Natural killer cell (primary cell): Measurements from ENCODE around the gene SCFD2. TPM values are rescaled to one million over a fixed set of nuclear protein-coding genes. Genes with fewer than 3 reads are reported as not detected.
"Not testable (repeated sequence)": the region's sequence is repeated elsewhere in the genome, so short reads cannot be mapped to it uniquely, and the experiment has no call there.

Source experiments
- ATAC-seq, 3 donors: fragments of 150-1000 bp in 2 of 3; fragments of 200-7000 bp in 1 of 3; cut with Tn5 transposase; 1 replicate in 1 of 3; 2 replicates in 2 of 3; pipeline ENCODE4 v1.10.0; 2021; ENCODE audit warnings: mild to moderate bottlenecking in 2 of 3, moderate library complexity in 2 of 3
- DNase-seq, 2 donors: peaks; one replicate each; pipeline versions ENCODE4 v3.0.0 to v3.0.0-alpha.2; 2013 to 2021; ENCODE audit warnings: mixed read lengths in 1 of 2
- H3K27ac ChIP-seq: one replicate; pipeline ENCODE4 v1.5.1; 2013; ENCODE audit warnings: mild to moderate bottlenecking, low read length
- H3K27me3 ChIP-seq: one replicate; pipeline ENCODE4 v1.6.1; 2013; ENCODE audit warnings: low read length; ENCODE audit not compliant: control insufficient read depth, insufficient read depth
- H3K36me3 ChIP-seq: one replicate; pipeline ENCODE4 v1.6.1; 2013; ENCODE audit warnings: low read length; ENCODE audit not compliant: control insufficient read depth, insufficient read depth
- H3K4me1 ChIP-seq: one replicate; pipeline ENCODE4 v1.6.1; 2013; ENCODE audit warnings: low read length; ENCODE audit not compliant: control insufficient read depth, insufficient read depth
- H3K4me3 ChIP-seq: one replicate; pipeline ENCODE4 v1.5.1; 2013; ENCODE audit warnings: low read length
- H3K9me3 ChIP-seq: one replicate; pipeline ENCODE4 v1.6.1; 2013; ENCODE audit warnings: low read length; ENCODE audit not compliant: control insufficient read depth, insufficient read depth
- H3K27ac Mint-ChIP-seq, 2 donors: one replicate each; pipeline ENCODE4 v1.8.0; 2022; ENCODE audit warnings: mild to moderate bottlenecking in 2 of 2, mixed read lengths in 2 of 2, moderate library complexity in 1 of 2
- H3K27me3 Mint-ChIP-seq, 2 donors: one replicate each; pipeline ENCODE4 v1.8.0; 2022; ENCODE audit warnings: low read depth in 2 of 2, mixed read lengths in 2 of 2
- H3K36me3 Mint-ChIP-seq: one replicate; pipeline ENCODE4 v1.8.0; 2022; ENCODE audit warnings: mixed read lengths
- H3K4me1 Mint-ChIP-seq, 2 donors: one replicate each; pipeline ENCODE4 v1.8.0; 2022; ENCODE audit warnings: mixed read lengths in 2 of 2
- H3K4me3 Mint-ChIP-seq: one replicate; pipeline ENCODE4 v1.8.0; 2022; ENCODE audit warnings: mild to moderate bottlenecking, moderate library complexity, mixed read lengths
- H3K9me3 Mint-ChIP-seq, 2 donors: one replicate each; pipeline ENCODE4 v1.8.0; 2022; ENCODE audit warnings: mixed read lengths in 2 of 2
- CTCF ChIP-seq: fragments of 200-600 bp; IDR thresholded peaks from one replicate; pipeline ENCODE4 v1.8.0; 2022; ENCODE audit warnings: antibody characterized with exemption
- WGBS: methylation state at CpG from one replicate; pipeline ENCODE4 v1.1.7; 2013; ENCODE audit warnings: missing lambda C conversion rate; ENCODE audit not compliant: insufficient coverage; 5-methylcytosine and 5-hydroxymethylcytosine counted together
- intact Hi-C: fragments of 100-400 bp; cut with micrococcal nuclease; formaldehyde crosslinking; loops from one replicate; pipeline ENCODE4 v1.14.2; 2022
- total RNA-seq, 4 donors: library from RNA; stranded (reverse); fragments of 120-200 nt in 1 of 4; gene quantifications; one replicate each; pipeline versions ENCODE4 v1.2.3 to v1.2.4, GENCODE V29; 2013 to 2022

SCFD2 gene
- total RNA-seq, 3 donors from 2014 or later (not counting 1 experiment from before 2014, with no cell fraction given) = 26.4 to 29.4 (median 28.9) TPM

- no peaks in the 10 kb centered on the region for H3K4me1 ChIP-seq
- no peak for TF ChIP-seq CTCF
- Mint-ChIP-seq H3K27me3 (no peaks in the 10 kb centered on the region), H3K36me3 (no peaks in the 10 kb centered on the region), H3K27ac (no peak overlapping the region), H3K9me3 (no peaks in the 10 kb centered on the region), H3K4me3 (no peak overlapping the region), H3K4me1 (peaks cover 0 to 5% of the 10 kb centered on the region in 2 donors)
- no peaks in the 10 kb centered on the region for H3K27me3 ChIP-seq
- peaks cover 8% of the 10 kb centered on the region for H3K36me3 ChIP-seq
- no peaks in the 10 kb centered on the region for H3K9me3 ChIP-seq
- DNase-seq (no peak), ATAC-seq (no peak)
- intact Hi-C loops = no loop called here
- 95% methylated on average over 3 of the region's 4 CpGs for WGBS
- no peak overlapping the region for H3K27ac ChIP-seq
- no peak overlapping the region for H3K4me3 ChIP-seq
Observed at GRCh38 chr4:53147197-53147596, 218.7 kb downstream of the SCFD2 start.

GRCh38 chr4:53141308-53141707, 224.6 kb downstream of the SCFD2 start:
- H3K4me3 Mint-ChIP-seq = no peak overlapping the region

GRCh38 chr4:53139256-53139655, 226.6 kb downstream of the SCFD2 start:
- DNase-seq, H3K4me3 ChIP-seq, H3K4me1 ChIP-seq, H3K27ac ChIP-seq, H3K4me3 Mint-ChIP-seq, H3K36me3 ChIP-seq, ATAC-seq, H3K27me3 Mint-ChIP-seq, H3K9me3 ChIP-seq, intact Hi-C loops, H3K9me3 Mint-ChIP-seq, H3K36me3 Mint-ChIP-seq, H3K27me3 ChIP-seq, H3K27ac Mint-ChIP-seq: not testable (repeated sequence)
- over 99% methylated on average over 32 of the region's 32 CpGs for WGBS
- H3K4me1 Mint-ChIP-seq = peaks cover 11 to 12% of the 10 kb centered on the region in 2 donors

More at GRCh38 chr4:53141308-53141707, 224.6 kb downstream of the SCFD2 start:
- Histone ChIP-seq H3K36me3 (peaks cover 8% of the 10 kb centered on the region), H3K4me1 (no peaks in the 10 kb centered on the region), H3K27ac (no peak overlapping the region), H3K4me3 (no peak overlapping the region), H3K27me3 (no peaks in the 10 kb centered on the region), H3K9me3 (no peaks in the 10 kb centered on the region)
- Mint-ChIP-seq H3K9me3 (no peaks in the 10 kb centered on the region), H3K27me3 (no peaks in the 10 kb centered on the region), H3K27ac (no peak overlapping the region), H3K4me1 (peaks cover 11 to 12% of the 10 kb centered on the region in 2 donors), H3K36me3 (no peaks in the 10 kb centered on the region)
- DNase-seq = no peak
- no peak for TF ChIP-seq CTCF
- 100% methylated on average over 1 of the region's 2 CpGs for WGBS
- intact Hi-C loops = no loop called here
- no peak for ATAC-seq

- no peak overlapping the region for H3K4me3 ChIP-seq
- intact Hi-C loops = no loop called here
- H3K4me1 Mint-ChIP-seq = peaks cover 11 to 12% of the 10 kb centered on the region in 2 donors
- H3K4me1 ChIP-seq = no peaks in the 10 kb centered on the region
- H3K9me3 ChIP-seq = no peaks in the 10 kb centered on the region
- H3K36me3 ChIP-seq = no peaks in the 10 kb centered on the region
- DNase-seq (no peak), ATAC-seq (no peak)
- H3K36me3 Mint-ChIP-seq = no peaks in the 10 kb centered on the region
- TF ChIP-seq CTCF = no peak
- no peaks in the 10 kb centered on the region for H3K9me3 Mint-ChIP-seq
- no peaks in the 10 kb centered on the region for H3K27me3 Mint-ChIP-seq
- H3K27ac ChIP-seq = no peak overlapping the region
- H3K27me3 ChIP-seq = no peaks in the 10 kb centered on the region
- H3K27ac Mint-ChIP-seq = no peak overlapping the region
- H3K4me3 Mint-ChIP-seq = no peak overlapping the region
Observed at GRCh38 chr4:53137468-53137867, 228.4 kb downstream of the SCFD2 start.
